KBM-7 (cell line): ENCODE data around the gene SPIRE1.
"Not testable (repeated sequence)": the region's sequence is repeated elsewhere in the genome, so short reads cannot be mapped to it uniquely, and the experiment has no call there.

Experiments
- DNase-seq: peaks from one replicate; pipeline ENCODE4 v3.0.0-alpha.2; 2015
- in situ Hi-C: fragments of 300-500 bp; cut with MboI; formaldehyde crosslinking; loops from 2 replicates; pipeline ENCODE4 v1.14.3; 2020; ENCODE audit warnings: low sequenced_read_pairs, low pct_unique_long_range_greater_than_20kb, mixed read lengths

Gene SPIRE1

GRCh38 chr18:12518832-12519531 lies 138.9 kb downstream of the SPIRE1 start:
- no peak for DNase-seq
- in situ Hi-C loops = no loop called here

- DNase-seq = no peak
- in situ Hi-C loops = no loop called here
Measured at GRCh38 chr18:12518326-12518725, 139.6 kb downstream of the SPIRE1 start.

- DNase-seq = no peak
- in situ Hi-C loops = no loop called here
Measured at GRCh38 chr18:12517142-12517825, 140.6 kb downstream of the SPIRE1 start.

GRCh38 chr18:12516049-12516630 lies 141.8 kb downstream of the SPIRE1 start:
- in situ Hi-C loops = no loop called here
- no peak for DNase-seq

GRCh38 chr18:12515550-12515949 lies 142.4 kb downstream of the SPIRE1 start:
- in situ Hi-C loops = no loop called here
- peak; percentile 46 for DNase-seq

- in situ Hi-C loops = no loop called here
- no peak for DNase-seq
Measured at GRCh38 chr18:12507007-12507406, 150.9 kb downstream of the SPIRE1 start.

- DNase-seq = no peak
- in situ Hi-C loops = no loop called here
Measured at GRCh38 chr18:12500986-12501385, 156.9 kb downstream of the SPIRE1 start.

- no peak for DNase-seq
- in situ Hi-C loops = no loop called here
Measured at GRCh38 chr18:12497839-12498238, 160.1 kb downstream of the SPIRE1 start.

GRCh38 chr18:12497296-12497695 lies 160.6 kb downstream of the SPIRE1 start:
- DNase-seq = no peak
- in situ Hi-C loops = no loop called here

- in situ Hi-C loops = no loop called here
- no peak for DNase-seq
Measured at GRCh38 chr18:12492907-12493306, 165.0 kb downstream of the SPIRE1 start.

GRCh38 chr18:12491611-12492435 lies 166.1 kb downstream of the SPIRE1 start:
- in situ Hi-C loops = no loop called here
- no peak for DNase-seq

GRCh38 chr18:12485479-12486105 lies 172.3 kb downstream of the SPIRE1 start:
- in situ Hi-C loops = no loop called here
- no peak for DNase-seq

GRCh38 chr18:12481915-12482314 lies 176.0 kb downstream of the SPIRE1 start:
- DNase-seq, in situ Hi-C loops: not testable (repeated sequence)

- no peak for DNase-seq
- in situ Hi-C loops = no loop called here
Measured at GRCh38 chr18:12479982-12480381, 177.9 kb downstream of the SPIRE1 start.

- in situ Hi-C loops = no loop called here
- no peak for DNase-seq
Measured at GRCh38 chr18:12479536-12479935, 178.4 kb downstream of the SPIRE1 start.

GRCh38 chr18:12478269-12479047 lies 179.4 kb downstream of the SPIRE1 start:
- DNase-seq = no peak
- in situ Hi-C loops = no loop called here

GRCh38 chr18:12477606-12478005 lies 180.3 kb downstream of the SPIRE1 start:
- in situ Hi-C loops = no loop called here
- DNase-seq = no peak

- in situ Hi-C loops = no loop called here
- DNase-seq = no peak
Measured at GRCh38 chr18:12476955-12477354, 181.0 kb downstream of the SPIRE1 start.

- peak; percentile 43 for DNase-seq
- in situ Hi-C loops = no loop called here
Measured at GRCh38 chr18:12474876-12475275, 183.0 kb downstream of the SPIRE1 start.
